SK-N-SH (cell line): ENCODE data around the gene DEAF1. TPM values are rescaled to one million over a fixed set of nuclear protein-coding genes. Genes with fewer than 3 reads are reported as not detected.
A peak's percentile ranks its signal among the peaks of the same experiment; 100 is the strongest.

Experiments used
- CTCF ChIA-PET: fragments of 300-600, 350-600 bp; formaldehyde crosslinking; extraction: SDS; loops from one replicate; lab custom pipeline; 2021; lab: Yijun Ruan, JAX
- POLR2A ChIA-PET: fragments of 350-600 bp; sonication (Branson Sonifier 250); formaldehyde crosslinking; extraction: SDS; loops from one replicate; lab custom pipeline; 2020; ENCODE audit warnings: antibody characterized with exemption, inconsistent platforms; lab: Yijun Ruan, JAX
- DNase-seq: peaks from one replicate; pipeline ENCODE4 v3.0.0; 2012
- H2AFZ ChIP-seq: fragments of 200-600 bp; sonication (generic); 2 replicates; pipeline ENCODE4 v1.8.1; 2016; ENCODE audit warnings: antibody characterized with exemption, mild to moderate bottlenecking, low read depth
- H3F3A ChIP-seq: fragments of 200-600 bp; sonication (generic); replicated peaks from 2 replicates; pipeline ENCODE3; 2016; ENCODE audit warnings: antibody characterized with exemption, mild to moderate bottlenecking; ENCODE audit not compliant: insufficient read depth
- H3K27ac ChIP-seq, 2 experiments: fragments of 200-500 bp in 1 of 2; fragments of 200-600 bp in 1 of 2; sonication (Bioruptor generic) in 1 of 2; sonication (generic), shearing (Covaris generic) in 1 of 2; 2 replicates each; pipeline versions ENCODE4 v1.5.1 to v1.6.1; 2014 to 2016; ENCODE audit warnings: low read depth in 2 of 2, inconsistent platforms in 1 of 2, low read length in 1 of 2, mild to moderate bottlenecking in 1 of 2, mixed read lengths in 1 of 2
- H3K27me3 ChIP-seq: fragments of 200-600 bp; sonication (generic), shearing (Covaris generic); 2 replicates; pipeline ENCODE4 v1.6.1; 2016; ENCODE audit warnings: mixed run types; ENCODE audit not compliant: insufficient read depth
- H3K36me3 ChIP-seq, 2 experiments: fragments of 200-500 bp in 1 of 2; fragments of 200-600 bp in 1 of 2; sonication (Bioruptor generic) in 1 of 2; sonication (generic) in 1 of 2; replicated peaks in 1 of 2; 2 replicates each; pipeline versions ENCODE3 to v1.5.1; 2014 to 2016; ENCODE audit warnings: low read length in 1 of 2, mild to moderate bottlenecking in 1 of 2; ENCODE audit not compliant: insufficient read depth in 2 of 2, control insufficient read depth in 1 of 2
- H3K4me1 ChIP-seq, 2 experiments: fragments of 200-500 bp in 1 of 2; fragments of 200-600 bp in 1 of 2; sonication (Bioruptor generic) in 1 of 2; sonication (generic), shearing (Covaris generic) in 1 of 2; 2 replicates each; pipeline versions ENCODE4 v1.5.1 to v1.6.1; 2014 to 2016; ENCODE audit warnings: low read depth in 1 of 2, low read length in 1 of 2, mixed run types in 1 of 2; ENCODE audit not compliant: insufficient read depth in 2 of 2, control insufficient read depth in 1 of 2
- H3K4me2 ChIP-seq: fragments of 200-600 bp; sonication (generic), shearing (Covaris generic); 2 replicates; pipeline ENCODE4 v1.6.1; 2017; ENCODE audit warnings: mixed run types
- H3K4me3 ChIP-seq, 2 experiments: fragments of 200-500 bp in 1 of 2; fragments of 200-600 bp in 1 of 2; sonication (Bioruptor generic) in 1 of 2; sonication (generic), shearing (Covaris generic) in 1 of 2; 2 replicates each; pipeline versions ENCODE4 v1.5.1 to v1.8.1; 2014 to 2016; ENCODE audit warnings: low read depth in 2 of 2, inconsistent platforms in 1 of 2, low read length in 1 of 2, mild to moderate bottlenecking in 1 of 2, mixed read lengths in 1 of 2, moderate library complexity in 1 of 2
- H3K79me2 ChIP-seq: fragments of 200-600 bp; sonication (generic); 2 replicates; pipeline ENCODE4 v1.8.1; 2017; ENCODE audit warnings: mild to moderate bottlenecking; ENCODE audit not compliant: insufficient read depth
- H3K9ac ChIP-seq: fragments of 200-600 bp; sonication (generic); 2 replicates; pipeline ENCODE4 v1.6.1; 2017; ENCODE audit warnings: mixed run types
- H3K9me2 ChIP-seq: fragments of 200-600 bp; sonication (generic); 2 replicates; pipeline ENCODE4 v1.6.1; 2017; ENCODE audit warnings: mixed run types
- H3K9me3 ChIP-seq: fragments of 200-600 bp; sonication (generic); 2 replicates; pipeline ENCODE4 v1.6.1; 2017; ENCODE audit warnings: mixed run types, mild to moderate bottlenecking, moderate library complexity
- H4K20me1 ChIP-seq: fragments of 200-600 bp; sonication (generic); 2 replicates; pipeline ENCODE4 v1.6.1; 2017; ENCODE audit warnings: mild to moderate bottlenecking, mixed run types; ENCODE audit not compliant: insufficient read depth
- CHD2 ChIP-seq: fragments of 150-350 bp; IDR thresholded peaks from 2 replicates; pipeline ENCODE4 v1.6.1; 2018; ENCODE audit warnings: low read length; ENCODE audit not compliant: partially characterized antibody
- CTCF ChIP-seq: fragments of 200-600 bp; sonication (generic); IDR thresholded peaks from 2 replicates; pipeline ENCODE4 v1.6.1; 2017; ENCODE audit warnings: antibody characterized with exemption, mild to moderate bottlenecking, moderate library complexity
- EZH2phosphoT487 ChIP-seq: fragments of 200-600 bp; sonication (generic); IDR thresholded peaks from 2 replicates; pipeline ENCODE4 v1.6.1; 2017; ENCODE audit warnings: low read depth, mixed run types, mild to moderate bottlenecking, antibody characterized with exemption, moderate library complexity, borderline replicate concordance
- MEF2A ChIP-seq: IDR thresholded peaks from 2 replicates; pipeline ENCODE4 v1.4.0; 2012; ENCODE audit warnings: low read depth, borderline replicate concordance
- NFIC ChIP-seq: IDR thresholded peaks from 2 replicates; pipeline ENCODE4 v1.4.0; 2012; ENCODE audit warnings: borderline replicate concordance
- PBX3 ChIP-seq: IDR thresholded peaks from 2 replicates; pipeline ENCODE4; 2012
- SIN3A ChIP-seq: IDR thresholded peaks from 2 replicates; pipeline ENCODE4 v1.6.1; 2012; ENCODE audit warnings: low read depth, mild to moderate bottlenecking, low read length, moderate library complexity, borderline replicate concordance
- TEAD4 ChIP-seq: IDR thresholded peaks from 2 replicates; pipeline ENCODE4 v1.4.0; 2012; ENCODE audit warnings: mild to moderate bottlenecking, borderline replicate concordance; ENCODE audit not compliant: insufficient read depth
- USF1 ChIP-seq: IDR thresholded peaks from 2 replicates; pipeline ENCODE4 v1.4.0; 2012; ENCODE audit warnings: low read depth, borderline replicate concordance
- ZBTB33 ChIP-seq: IDR thresholded peaks from 2 replicates; pipeline ENCODE4 v1.4.0; 2012; ENCODE audit warnings: low read depth, borderline replicate concordance
- WGBS: methylation state at CpG from one replicate; pipeline ENCODE4 v1.1.6; 2017; ENCODE audit warnings: low lambda C conversion rate; 5-methylcytosine and 5-hydroxymethylcytosine counted together
- polyA plus RNA-seq, 3 experiments: library from polyadenylated mRNA; depleted of rRNA; stranded (reverse); fragments of >200 nt; gene quantifications; 2 replicates each; pipeline ENCODE4 v1.2.3, GENCODE V29; 2012

Gene DEAF1
- polyA plus RNA-seq, 1 of the 3 experiments (the other 2 are of a cell fraction) = 40.6 TPM

GRCh38 chr11:607020-607780, 87.8 kb downstream of the DEAF1 start (continued):
- no peak for TF ChIP-seq ZBTB33

- Histone ChIP-seq H3K27ac (peak overlapping the region; percentile 57 to 73; a peak in 2 of 4 replicates), H3K27me3 (no peaks in the 10 kb centered on the region), H3K36me3 (peaks cover 44 to 82% of the 10 kb centered on the region in 2 experiments), H2AFZ (no peak overlapping the region), H3K9me3 (no peaks in the 10 kb centered on the region), H3K4me3 (no peak overlapping the region), H3F3A (peaks cover 6% of the 10 kb centered on the region), H3K4me2 (peak overlapping the region; percentile 47; the same call in 1 of the 2 replicates), H3K9ac (no peak overlapping the region), H4K20me1 (peaks cover 15% of the 10 kb centered on the region; the same call in 1 of the 2 replicates), H3K4me1 (peaks cover 4 to 14% of the 10 kb centered on the region in 2 experiments; a peak in 1 of 4 replicates), H3K9me2 (no peaks in the 10 kb centered on the region), H3K79me2 (peaks cover 11% of the 10 kb centered on the region; the same call in 1 of the 2 replicates)
- no peak for TF ChIP-seq TEAD4
- peak; percentile 14 for TF ChIP-seq CHD2
- no peak for TF ChIP-seq MEF2A
- TF ChIP-seq CTCF = no peak
- TF ChIP-seq EZH2phosphoT487 = no peak
- TF ChIP-seq PBX3 = no peak
- no peak for TF ChIP-seq USF1
- TF ChIP-seq NFIC = 0 out of 2 replicates have a peak, but pooled peaks have one; percentile 21
- no peak for TF ChIP-seq SIN3A
- DNase-seq = peak; percentile 92
- POLR2A ChIA-PET = interaction anchor here (1.6 kb wide), 1 partner anchor 9 kb away, joined by 3 read pairs; the partner anchor contains the start of gene IRF7
- CTCF ChIA-PET = interaction anchor here (0.7 to 2.3 kb wide), 3 partner anchors 10 to 118 kb away, joined by 3 to 10 read pairs (median 5); no protein-coding TSS in a partner anchor
- no CpG with 5 or more reads among the region's 19 CpGs for WGBS
These were observed 88.8 kb downstream of the DEAF1 start for GRCh38 chr11:606245-606644.
